Liver (tissue), 9 donors: ENCODE data around the gene URGCP. TPM values are rescaled to one million over a fixed set of nuclear protein-coding genes. Genes with fewer than 3 reads are reported as not detected.

Experiments
- DNase-seq: peaks from one replicate; pipeline ENCODE4 v3.0.0-alpha.2; 2017; ENCODE audit warnings: low spot score
- H3K27ac ChIP-seq, 2 donors: one replicate each; pipeline ENCODE4 v1.7.0; 2013; ENCODE audit warnings: inconsistent platforms in 2 of 2, low read length in 2 of 2, control low read depth in 1 of 2, low read depth in 1 of 2, mild to moderate bottlenecking in 1 of 2
- H3K27me3 ChIP-seq, 4 donors: one replicate each; pipeline versions ENCODE4 v1.6.1 to v1.7.0; 2013; ENCODE audit warnings: low read length in 3 of 4, inconsistent platforms in 1 of 4, mild to moderate bottlenecking in 1 of 4, moderate library complexity in 1 of 4; ENCODE audit not compliant: control insufficient read depth in 4 of 4, insufficient read depth in 4 of 4
- H3K36me3 ChIP-seq, 4 donors: one replicate each; pipeline versions ENCODE4 v1.6.1 to v1.7.0; 2013; ENCODE audit warnings: low read length in 3 of 4, mild to moderate bottlenecking in 3 of 4, low read depth in 1 of 4, moderate library complexity in 1 of 4; ENCODE audit not compliant: control insufficient read depth in 4 of 4, insufficient read depth in 3 of 4
- H3K4me1 ChIP-seq, 4 donors: one replicate each; pipeline versions ENCODE4 v1.6.1 to v1.7.0; 2013; ENCODE audit warnings: low read length in 3 of 4, mild to moderate bottlenecking in 3 of 4, moderate library complexity in 1 of 4; ENCODE audit not compliant: control insufficient read depth in 4 of 4, insufficient read depth in 4 of 4
- H3K4me3 ChIP-seq, 3 donors: one replicate each; pipeline versions ENCODE4 v1.6.1 to v1.7.0; 2013; ENCODE audit warnings: low read length in 3 of 3, control low read depth in 1 of 3, low read depth in 1 of 3, mild to moderate bottlenecking in 1 of 3
- H3K9ac ChIP-seq, 2 donors: one replicate each; pipeline ENCODE4 v1.7.0; 2013; ENCODE audit warnings: low read length in 2 of 2, mild to moderate bottlenecking in 2 of 2, moderate library complexity in 2 of 2, control low read depth in 1 of 2, low read depth in 1 of 2
- H3K9me3 ChIP-seq, 4 donors: one replicate each; pipeline versions ENCODE4 v1.6.1 to v1.7.0; 2013; ENCODE audit warnings: low read length in 3 of 4; ENCODE audit not compliant: control insufficient read depth in 4 of 4
- EGR1 ChIP-seq, 2 donors: IDR thresholded peaks; 2 replicates each; pipeline ENCODE4 v1.6.1; 2016 to 2018; ENCODE audit warnings: antibody characterized with exemption in 2 of 2, low read depth in 2 of 2
- FOXA1 ChIP-seq: IDR thresholded peaks from 2 replicates; pipeline ENCODE4 v1.6.1; 2016; ENCODE audit warnings: antibody characterized with exemption
- FOXA2 ChIP-seq: IDR thresholded peaks from 2 replicates; pipeline ENCODE4 v1.6.1; 2016; ENCODE audit warnings: antibody characterized with exemption
- HNF4A ChIP-seq, 2 donors: conservative IDR thresholded peaks; 2 replicates each; pipeline ENCODE4 v1.6.1; 2016; ENCODE audit warnings: antibody characterized with exemption in 2 of 2, mild to moderate bottlenecking in 2 of 2
- JUND ChIP-seq, 2 donors: IDR thresholded peaks; 2 replicates each; pipeline ENCODE4 v1.6.1; 2016; ENCODE audit warnings: antibody characterized with exemption in 2 of 2
- RAD21 ChIP-seq, 2 donors: IDR thresholded peaks; 2 replicates each; pipeline ENCODE4 v1.6.1; 2016; ENCODE audit warnings: antibody characterized with exemption in 2 of 2, mild to moderate bottlenecking in 2 of 2
- RXRA ChIP-seq, 2 donors: IDR thresholded peaks; 2 replicates each; pipeline ENCODE4 v1.6.1; 2017 to 2018; ENCODE audit warnings: antibody characterized with exemption in 2 of 2, mild to moderate bottlenecking in 1 of 2
- SP1 ChIP-seq: IDR thresholded peaks from 2 replicates; pipeline ENCODE4 v1.6.1; 2018; ENCODE audit warnings: antibody characterized with exemption, mild to moderate bottlenecking
- TAF1 ChIP-seq: conservative IDR thresholded peaks from 2 replicates; pipeline ENCODE4 v1.6.1; 2016; ENCODE audit warnings: antibody characterized with exemption, mild to moderate bottlenecking
- YY1 ChIP-seq: IDR thresholded peaks from 2 replicates; pipeline ENCODE4 v1.6.1; 2016; ENCODE audit warnings: antibody characterized with exemption, mild to moderate bottlenecking
- WGBS: extraction: QIAGEN DNeasy Blood & Tissue Kit; methylation state at CpG from one replicate; pipeline ENCODE4 v1.1.7; 2013; 5-methylcytosine and 5-hydroxymethylcytosine counted together
- polyA plus RNA-seq, 2 donors: library from polyadenylated mRNA; stranded (reverse) in 1 of 2; unstranded in 1 of 2; fragments of 200-250 nt in 1 of 2; fragments of >200 nt in 1 of 2; fragmentation: Nextera tagmentation in 1 of 2; extraction: Ambion mirVana in 1 of 2; gene quantifications; one replicate each; pipeline versions ENCODE4 v1.2.1 to v1.2.3, GENCODE V29; 2013 to 2015
- total RNA-seq, 2 donors: library from RNA; depleted of rRNA; stranded (reverse); fragments of >200 nt; gene quantifications; one replicate each; pipeline ENCODE4 v1.2.3, GENCODE V29; 2014
- TF ChIP-seq, protein P1 (sequence below): IDR thresholded peaks from 2 replicates; pipeline ENCODE4 v1.6.1; 2016; ENCODE audit warnings: antibody characterized with exemption
- TF ChIP-seq, protein P2 (sequence below): IDR thresholded peaks from 2 replicates; pipeline ENCODE4 v1.6.1; 2016; ENCODE audit warnings: antibody characterized with exemption
- TF ChIP-seq, protein P3 (sequence below): fragments of 150-350 bp; IDR thresholded peaks from 2 replicates; pipeline ENCODE4 v1.5.1; 2017; ENCODE audit warnings: improper control_type of control experiment, low read depth, low read length; ENCODE audit not compliant: missing input control
- TF ChIP-seq, protein P4 (sequence below): IDR thresholded peaks from 2 replicates; pipeline ENCODE4 v1.6.1; 2016; ENCODE audit warnings: antibody characterized with exemption
- donor health status: healthy.
- donor health status: healthy.
- donor health status: healthy.
- donor health status: healthy.
- donor health status: healthy.

Gene URGCP
- total and polyA plus RNA-seq, 4 donors = 7.2 to 28.4 (median 13.0) TPM

DNA sequence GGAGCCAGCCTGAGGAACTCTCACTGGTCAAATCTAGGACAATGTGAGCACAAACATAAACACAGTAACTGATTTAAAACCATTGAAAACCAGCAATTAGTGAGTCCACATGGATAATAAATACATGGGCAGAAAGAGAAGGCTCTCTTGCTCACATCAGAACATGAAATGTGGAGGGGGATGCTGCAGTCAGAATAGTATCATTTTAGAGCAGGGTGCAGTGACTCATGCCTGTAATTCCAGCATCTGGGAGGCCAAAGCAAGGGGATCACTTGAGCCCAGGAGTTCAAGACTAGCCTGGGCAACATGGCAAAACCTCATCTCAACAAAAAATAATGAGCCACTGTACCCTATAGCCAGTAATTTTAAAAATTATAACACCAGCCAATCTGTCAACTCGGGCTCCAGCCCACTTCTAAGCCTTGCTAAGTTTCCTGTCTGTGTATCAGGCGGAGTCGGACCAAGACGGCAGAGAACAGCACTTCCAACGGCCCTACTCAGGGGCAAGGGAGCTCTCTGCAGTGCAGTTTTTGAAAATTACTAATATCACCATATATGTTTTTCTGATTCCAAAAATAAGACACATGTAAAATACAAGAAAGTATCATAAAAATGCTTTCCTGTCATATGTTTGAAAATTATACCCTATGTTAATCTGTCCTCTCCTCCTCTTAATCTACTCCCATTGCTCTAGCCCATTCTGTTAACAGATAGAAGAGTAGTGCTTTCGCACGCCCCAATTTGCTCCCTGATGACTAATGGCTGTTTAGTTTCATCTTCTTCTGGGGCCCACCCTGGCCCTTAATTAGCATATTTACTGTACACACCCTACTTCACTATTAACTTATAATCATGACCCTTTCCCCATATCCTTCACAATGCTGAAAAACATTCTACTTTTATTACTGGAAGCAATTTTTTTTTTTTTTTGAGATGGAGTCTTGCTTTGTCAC, 17.1 kb downstream of the URGCP start:
- Histone ChIP-seq H3K36me3 (peaks cover 2 to 18% (median 6%) of the 10 kb centered on the region in 4 donors), H3K9me3 (no peaks in the 10 kb centered on the region), H3K27ac (no peak overlapping the region), H3K4me3 (no peak overlapping the region), H3K27me3 (no peaks in the 10 kb centered on the region), H3K4me1 (no peaks in the 10 kb centered on the region), H3K9ac (no peak overlapping the region)
- DNase-seq = no peak
- 85% methylated on average over 7 of the region's 7 CpGs for WGBS
- TF ChIP-seq, protein P1, sequence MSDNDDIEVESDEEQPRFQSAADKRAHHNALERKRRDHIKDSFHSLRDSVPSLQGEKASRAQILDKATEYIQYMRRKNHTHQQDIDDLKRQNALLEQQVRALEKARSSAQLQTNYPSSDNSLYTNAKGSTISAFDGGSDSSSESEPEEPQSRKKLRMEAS = no peak
- TF ChIP-seq, protein P2, sequence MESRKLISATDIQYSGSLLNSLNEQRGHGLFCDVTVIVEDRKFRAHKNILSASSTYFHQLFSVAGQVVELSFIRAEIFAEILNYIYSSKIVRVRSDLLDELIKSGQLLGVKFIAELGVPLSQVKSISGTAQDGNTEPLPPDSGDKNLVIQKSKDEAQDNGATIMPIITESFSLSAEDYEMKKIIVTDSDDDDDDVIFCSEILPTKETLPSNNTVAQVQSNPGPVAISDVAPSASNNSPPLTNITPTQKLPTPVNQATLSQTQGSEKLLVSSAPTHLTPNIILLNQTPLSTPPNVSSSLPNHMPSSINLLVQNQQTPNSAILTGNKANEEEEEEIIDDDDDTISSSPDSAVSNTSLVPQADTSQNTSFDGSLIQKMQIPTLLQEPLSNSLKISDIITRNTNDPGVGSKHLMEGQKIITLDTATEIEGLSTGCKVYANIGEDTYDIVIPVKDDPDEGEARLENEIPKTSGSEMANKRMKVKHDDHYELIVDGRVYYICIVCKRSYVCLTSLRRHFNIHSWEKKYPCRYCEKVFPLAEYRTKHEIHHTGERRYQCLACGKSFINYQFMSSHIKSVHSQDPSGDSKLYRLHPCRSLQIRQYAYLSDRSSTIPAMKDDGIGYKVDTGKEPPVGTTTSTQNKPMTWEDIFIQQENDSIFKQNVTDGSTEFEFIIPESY = no peak
- TF ChIP-seq RAD21 (IDR thresholded peaks at IDR 0.05) (no peak), YY1 (no peak), HNF4A (conservative IDR thresholded peaks at IDR 0.05) (no peak), SP1 (no peak), JUND (IDR thresholded peaks at IDR 0.05) (no peak), RXRA (IDR thresholded peaks at IDR 0.05) (no peak), TAF1 (no peak), EGR1 (IDR thresholded peaks at IDR 0.05; ENCODE audit: low read depth in 2 of 2) (no peak)
- TF ChIP-seq, protein P3, sequence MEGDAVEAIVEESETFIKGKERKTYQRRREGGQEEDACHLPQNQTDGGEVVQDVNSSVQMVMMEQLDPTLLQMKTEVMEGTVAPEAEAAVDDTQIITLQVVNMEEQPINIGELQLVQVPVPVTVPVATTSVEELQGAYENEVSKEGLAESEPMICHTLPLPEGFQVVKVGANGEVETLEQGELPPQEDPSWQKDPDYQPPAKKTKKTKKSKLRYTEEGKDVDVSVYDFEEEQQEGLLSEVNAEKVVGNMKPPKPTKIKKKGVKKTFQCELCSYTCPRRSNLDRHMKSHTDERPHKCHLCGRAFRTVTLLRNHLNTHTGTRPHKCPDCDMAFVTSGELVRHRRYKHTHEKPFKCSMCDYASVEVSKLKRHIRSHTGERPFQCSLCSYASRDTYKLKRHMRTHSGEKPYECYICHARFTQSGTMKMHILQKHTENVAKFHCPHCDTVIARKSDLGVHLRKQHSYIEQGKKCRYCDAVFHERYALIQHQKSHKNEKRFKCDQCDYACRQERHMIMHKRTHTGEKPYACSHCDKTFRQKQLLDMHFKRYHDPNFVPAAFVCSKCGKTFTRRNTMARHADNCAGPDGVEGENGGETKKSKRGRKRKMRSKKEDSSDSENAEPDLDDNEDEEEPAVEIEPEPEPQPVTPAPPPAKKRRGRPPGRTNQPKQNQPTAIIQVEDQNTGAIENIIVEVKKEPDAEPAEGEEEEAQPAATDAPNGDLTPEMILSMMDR = no peak

DNA sequence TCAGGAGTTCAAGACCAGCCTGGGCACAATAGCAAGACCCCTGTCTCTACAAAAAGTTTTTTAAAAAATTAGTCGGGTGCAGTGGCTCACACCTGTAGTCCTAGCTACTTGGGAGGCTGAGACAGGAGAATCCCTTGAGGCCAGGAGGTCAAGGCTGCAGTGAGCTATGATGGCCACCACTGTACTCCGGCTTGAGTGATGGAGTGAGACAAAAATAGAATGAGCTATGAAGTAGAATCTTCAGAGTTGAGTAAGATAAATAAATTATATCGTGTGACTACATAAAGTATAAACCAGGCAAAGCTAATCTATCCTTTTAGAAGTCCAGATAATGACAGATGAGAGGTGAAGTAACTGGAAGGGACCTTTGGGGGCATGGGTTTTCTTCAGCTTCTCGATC, 21.8 kb downstream of the URGCP start:
- H3K9me3 ChIP-seq = no peaks in the 10 kb centered on the region
- WGBS = 96% methylated on average over 4 of the region's 4 CpGs
- H3K4me1 ChIP-seq = peaks cover 0 to 3% (median 1%) of the 10 kb centered on the region in 4 donors
- no peak for DNase-seq
- peaks cover 2 to 34% (median 21%) of the 10 kb centered on the region in 4 donors for H3K36me3 ChIP-seq
- TF ChIP-seq, protein P2 = no peak
- no peak for TF ChIP-seq FOXA2
- no peak for TF ChIP-seq EGR1 (IDR thresholded peaks at IDR 0.05; ENCODE audit: low read depth in 2 of 2)
- TF ChIP-seq RAD21 (IDR thresholded peaks at IDR 0.05) = no peak
- TF ChIP-seq, protein P1 = no peak
- TF ChIP-seq, protein P4, sequence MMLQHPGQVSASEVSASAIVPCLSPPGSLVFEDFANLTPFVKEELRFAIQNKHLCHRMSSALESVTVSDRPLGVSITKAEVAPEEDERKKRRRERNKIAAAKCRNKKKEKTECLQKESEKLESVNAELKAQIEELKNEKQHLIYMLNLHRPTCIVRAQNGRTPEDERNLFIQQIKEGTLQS = no peak
- TF ChIP-seq HNF4A (conservative IDR thresholded peaks at IDR 0.05) = no peak
- TF ChIP-seq FOXA1 = no peak
- H3K4me3 ChIP-seq = no peak overlapping the region
- H3K27ac ChIP-seq = no peak overlapping the region
- no peak overlapping the region for H3K9ac ChIP-seq
- H3K27me3 ChIP-seq = no peaks in the 10 kb centered on the region
